ENCODE data around the gene TTC14. TPM values are rescaled to one million over a fixed set of nuclear protein-coding genes. Genes with fewer than 3 reads are reported as not detected.

Gene TTC14
- 20.1 and 21.3 TPM in 2 replicates for total RNA-seq

GRCh38 chr3:180601688-180602666 is at the start of gene TTC14:
TSS of gene TTC14 (plus strand) at chr3:180602163. CDS start at chr3:180602262, 99 bp downstream.

Other genes with a start within 250 kb of the TTC14 start
- gene CCDC39, start 77.3 kb downstream of the TTC14 start, total RNA-seq: not detected in 2 replicates

Data from cardiac atrium fibroblast (primary cell).